Activated CD4-positive, CD25-positive, alpha-beta regulatory T cell treated with anti-CD3 and anti-CD28 coated beads, Interleukin-2, amount 50 U/mL, for 16 hours (primary cell): ENCODE results near the gene RFNG.

Source experiments
- DNase-seq: peaks from one replicate; pipeline ENCODE4 v3.0.0-alpha.2; 2020; ENCODE audit warnings: low read depth, low spot score

Gene RFNG

GRCh38 chr17:82025401-82026107 is 26.1 kb downstream of the RFNG start:
- DNase-seq, result no peak

GRCh38 chr17:82024859-82025258 is 26.8 kb downstream of the RFNG start:
- no peak for DNase-seq

- DNase-seq, result no peak
These were observed 28.0 kb downstream of the RFNG start for GRCh38 chr17:82023447-82024241.

- peak; percentile 100 for DNase-seq
These were observed 28.6 kb downstream of the RFNG start, which contains the start of gene LRRC45 for GRCh38 chr17:82022981-82023446. TSS of gene LRRC45 (plus strand) at chr17:82023305. CDS start at chr17:82023644, 339 bp downstream.

- DNase-seq, result no peak
These were observed 29.2 kb downstream of the RFNG start, which contains the start of gene CENPX for GRCh38 chr17:82022310-82022980. TSS of gene CENPX (minus strand) at chr17:82022878. CDS start at chr17:82022861, 17 bp downstream.

GRCh38 chr17:82021900-82022309 is 29.7 kb downstream of the RFNG start:
- DNase-seq, result no peak

- DNase-seq, result no peak
These were observed 30.3 kb downstream of the RFNG start for GRCh38 chr17:82021107-82021899.

GRCh38 chr17:82020572-82021106 is 31.0 kb downstream of the RFNG start:
- no peak for DNase-seq

- DNase-seq, result no peak
These were observed 31.7 kb downstream of the RFNG start for GRCh38 chr17:82019690-82020571.

GRCh38 chr17:82018989-82019689 is 32.5 kb downstream of the RFNG start:
- DNase-seq, result no peak

- no peak for DNase-seq
These were observed 33.2 kb downstream of the RFNG start for GRCh38 chr17:82018152-82018988.

- no peak for DNase-seq
These were observed 33.9 kb downstream of the RFNG start for GRCh38 chr17:82017612-82018151.

GRCh38 chr17:82016875-82017459 is 34.6 kb downstream of the RFNG start:
- DNase-seq, result no peak

- DNase-seq, result no peak
These were observed 35.3 kb downstream of the RFNG start for GRCh38 chr17:82016061-82016874.

- DNase-seq, result no peak
These were observed 36.2 kb downstream of the RFNG start for GRCh38 chr17:82015311-82015971.

GRCh38 chr17:82014971-82015310 is 36.7 kb downstream of the RFNG start:
- no peak for DNase-seq

- DNase-seq, result no peak
These were observed 37.2 kb downstream of the RFNG start for GRCh38 chr17:82014432-82014831.
